SK-N-SH treated with all-trans-retinoic acid at 6 μM for 48 hours (cell line): ENCODE measurements around the gene SASH1.

Experiments used
- ARNTL ChIP-seq: fragments of 450-650 bp; formaldehyde crosslinking; IDR thresholded peaks from 2 replicates; pipeline ENCODE4 v1.5.0; 2020; ENCODE audit warnings: low read depth, mild to moderate bottlenecking, moderate library complexity, borderline replicate concordance
- BACH2 ChIP-seq: fragments of 250-450 bp; sonication (Bioruptor Pico); IDR thresholded peaks from 2 replicates; pipeline ENCODE4 v1.9.0; 2021; ENCODE audit warnings: mild to moderate bottlenecking, borderline replicate concordance
- CSDC2 ChIP-seq: fragments of 250-450 bp; sonication (Bioruptor Pico); IDR thresholded peaks from 2 replicates; pipeline ENCODE4 v1.5.0; 2020; ENCODE audit warnings: mild to moderate bottlenecking, moderate library complexity
- ESRRG ChIP-seq: fragments of 250-450 bp; sonication (Bioruptor Pico); IDR thresholded peaks from 2 replicates; pipeline ENCODE4 v1.6.1; 2021; ENCODE audit warnings: mild to moderate bottlenecking
- PPARA ChIP-seq: fragments of 250-450 bp; sonication (Bioruptor Pico); IDR thresholded peaks from 2 replicates; pipeline ENCODE4 v1.5.0; 2020; ENCODE audit warnings: mild to moderate bottlenecking, borderline replicate concordance
- RARB ChIP-seq: fragments of 250-450 bp; sonication (Bioruptor Pico); IDR thresholded peaks from 2 replicates; pipeline ENCODE4 v1.8.0; 2021; ENCODE audit warnings: mild to moderate bottlenecking, moderate library complexity
- TOX ChIP-seq: fragments of 250-450 bp; sonication (Bioruptor Pico); IDR thresholded peaks from 2 replicates; pipeline ENCODE4 v1.8.0; 2021; ENCODE audit warnings: mild to moderate bottlenecking, moderate library complexity, borderline replicate concordance
- ZFP3 ChIP-seq: fragments of 250-450 bp; sonication (Bioruptor Pico); IDR thresholded peaks from 2 replicates; pipeline ENCODE4 v1.5.0; 2020; ENCODE audit warnings: mild to moderate bottlenecking, moderate library complexity
- ZFP30 ChIP-seq: fragments of 450-650 bp; formaldehyde crosslinking; IDR thresholded peaks from 2 replicates; pipeline ENCODE4 v1.5.0; 2022; ENCODE audit warnings: mild to moderate bottlenecking, moderate library complexity
- TF ChIP-seq, protein P1 (sequence below): fragments of 250-450 bp; sonication (Bioruptor Pico); IDR thresholded peaks from 2 replicates; pipeline ENCODE4 v1.5.1; 2020; ENCODE audit warnings: low read depth, mild to moderate bottlenecking, moderate library complexity
- TF ChIP-seq, protein P2 (sequence below): fragments of 250-450 bp; sonication (Bioruptor Pico); IDR thresholded peaks from 2 replicates; pipeline ENCODE4 v1.8.0; 2020; ENCODE audit warnings: mild to moderate bottlenecking, moderate library complexity, borderline replicate concordance
- TF ChIP-seq, protein P3 (sequence below): fragments of 250-450 bp; sonication (Bioruptor Pico); IDR thresholded peaks from 2 replicates; pipeline ENCODE4 v1.8.0; 2021; ENCODE audit warnings: low read depth, mild to moderate bottlenecking, moderate library complexity, borderline replicate concordance
- TF ChIP-seq, protein P4 (sequence below): fragments of 250-450 bp; sonication (Bioruptor Pico); IDR thresholded peaks from 2 replicates; pipeline ENCODE4 v1.5.1; 2021; ENCODE audit warnings: mild to moderate bottlenecking, moderate library complexity

DNA sequence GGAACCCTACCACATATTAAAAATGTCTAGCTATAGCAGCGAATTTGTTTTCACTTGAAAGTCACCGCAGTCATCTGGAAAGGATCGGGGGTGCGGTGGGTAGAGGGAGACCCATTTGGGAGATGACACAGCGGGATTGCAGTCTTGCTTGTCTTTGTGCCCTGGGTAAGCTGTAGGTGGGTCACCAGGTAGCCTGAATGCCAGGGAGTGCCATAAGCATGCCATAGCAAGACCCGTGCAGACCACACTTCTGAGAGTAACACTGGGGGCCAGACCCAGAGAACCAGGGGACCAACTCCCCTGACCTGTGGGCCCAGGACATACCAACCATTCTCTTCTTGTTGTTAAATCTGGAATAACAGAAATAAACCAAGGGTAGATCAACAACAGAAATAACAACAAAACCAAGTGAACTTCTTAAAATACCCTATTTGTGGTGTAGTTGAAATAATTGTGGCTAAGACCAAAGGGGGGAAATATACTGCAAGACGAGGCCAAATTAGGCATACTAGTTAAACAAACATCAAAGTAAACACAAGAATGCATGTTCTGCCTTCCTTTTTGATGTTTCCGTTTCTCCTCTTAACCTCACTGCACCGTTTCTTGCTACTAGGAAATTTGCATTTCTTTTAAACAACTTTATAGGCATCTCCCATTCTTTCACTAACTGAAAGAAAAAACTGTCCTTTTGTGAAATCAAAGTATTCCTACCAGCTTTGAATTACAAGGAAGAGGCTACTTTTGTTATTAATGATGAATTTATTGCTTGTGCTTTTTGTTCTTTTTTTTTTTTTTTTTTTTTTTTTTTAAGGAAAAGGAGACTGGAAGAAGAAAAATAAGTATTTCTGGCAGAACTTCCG, 128.2 kb downstream of the SASH1 start:
- TF ChIP-seq, protein P1, sequence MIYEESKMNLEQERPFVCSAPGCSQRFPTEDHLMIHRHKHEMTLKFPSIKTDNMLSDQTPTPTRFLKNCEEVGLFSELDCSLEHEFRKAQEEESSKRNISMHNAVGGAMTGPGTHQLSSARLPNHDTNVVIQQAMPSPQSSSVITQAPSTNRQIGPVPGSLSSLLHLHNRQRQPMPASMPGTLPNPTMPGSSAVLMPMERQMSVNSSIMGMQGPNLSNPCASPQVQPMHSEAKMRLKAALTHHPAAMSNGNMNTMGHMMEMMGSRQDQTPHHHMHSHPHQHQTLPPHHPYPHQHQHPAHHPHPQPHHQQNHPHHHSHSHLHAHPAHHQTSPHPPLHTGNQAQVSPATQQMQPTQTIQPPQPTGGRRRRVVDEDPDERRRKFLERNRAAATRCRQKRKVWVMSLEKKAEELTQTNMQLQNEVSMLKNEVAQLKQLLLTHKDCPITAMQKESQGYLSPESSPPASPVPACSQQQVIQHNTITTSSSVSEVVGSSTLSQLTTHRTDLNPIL (CRISPR knock-in tag): no peak
- TF ChIP-seq TOX (CRISPR knock-in tag): no peak
- no peak for TF ChIP-seq RARB (CRISPR knock-in tag)
- no peak for TF ChIP-seq ZFP3 (CRISPR knock-in tag)
- TF ChIP-seq, protein P2, sequence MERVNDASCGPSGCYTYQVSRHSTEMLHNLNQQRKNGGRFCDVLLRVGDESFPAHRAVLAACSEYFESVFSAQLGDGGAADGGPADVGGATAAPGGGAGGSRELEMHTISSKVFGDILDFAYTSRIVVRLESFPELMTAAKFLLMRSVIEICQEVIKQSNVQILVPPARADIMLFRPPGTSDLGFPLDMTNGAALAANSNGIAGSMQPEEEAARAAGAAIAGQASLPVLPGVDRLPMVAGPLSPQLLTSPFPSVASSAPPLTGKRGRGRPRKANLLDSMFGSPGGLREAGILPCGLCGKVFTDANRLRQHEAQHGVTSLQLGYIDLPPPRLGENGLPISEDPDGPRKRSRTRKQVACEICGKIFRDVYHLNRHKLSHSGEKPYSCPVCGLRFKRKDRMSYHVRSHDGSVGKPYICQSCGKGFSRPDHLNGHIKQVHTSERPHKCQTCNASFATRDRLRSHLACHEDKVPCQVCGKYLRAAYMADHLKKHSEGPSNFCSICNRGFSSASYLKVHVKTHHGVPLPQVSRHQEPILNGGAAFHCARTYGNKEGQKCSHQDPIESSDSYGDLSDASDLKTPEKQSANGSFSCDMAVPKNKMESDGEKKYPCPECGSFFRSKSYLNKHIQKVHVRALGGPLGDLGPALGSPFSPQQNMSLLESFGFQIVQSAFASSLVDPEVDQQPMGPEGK (CRISPR knock-in tag): no peak
- TF ChIP-seq ZFP30: no peak
- TF ChIP-seq, protein P3, sequence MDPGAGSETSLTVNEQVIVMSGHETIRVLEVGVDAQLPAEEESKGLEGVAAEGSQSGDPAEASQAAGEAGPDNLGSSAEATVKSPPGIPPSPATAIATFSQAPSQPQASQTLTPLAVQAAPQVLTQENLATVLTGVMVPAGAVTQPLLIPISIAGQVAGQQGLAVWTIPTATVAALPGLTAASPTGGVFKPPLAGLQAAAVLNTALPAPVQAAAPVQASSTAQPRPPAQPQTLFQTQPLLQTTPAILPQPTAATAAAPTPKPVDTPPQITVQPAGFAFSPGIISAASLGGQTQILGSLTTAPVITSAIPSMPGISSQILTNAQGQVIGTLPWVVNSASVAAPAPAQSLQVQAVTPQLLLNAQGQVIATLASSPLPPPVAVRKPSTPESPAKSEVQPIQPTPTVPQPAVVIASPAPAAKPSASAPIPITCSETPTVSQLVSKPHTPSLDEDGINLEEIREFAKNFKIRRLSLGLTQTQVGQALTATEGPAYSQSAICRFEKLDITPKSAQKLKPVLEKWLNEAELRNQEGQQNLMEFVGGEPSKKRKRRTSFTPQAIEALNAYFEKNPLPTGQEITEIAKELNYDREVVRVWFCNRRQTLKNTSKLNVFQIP (CRISPR knock-in tag): no peak
- TF ChIP-seq, protein P4, sequence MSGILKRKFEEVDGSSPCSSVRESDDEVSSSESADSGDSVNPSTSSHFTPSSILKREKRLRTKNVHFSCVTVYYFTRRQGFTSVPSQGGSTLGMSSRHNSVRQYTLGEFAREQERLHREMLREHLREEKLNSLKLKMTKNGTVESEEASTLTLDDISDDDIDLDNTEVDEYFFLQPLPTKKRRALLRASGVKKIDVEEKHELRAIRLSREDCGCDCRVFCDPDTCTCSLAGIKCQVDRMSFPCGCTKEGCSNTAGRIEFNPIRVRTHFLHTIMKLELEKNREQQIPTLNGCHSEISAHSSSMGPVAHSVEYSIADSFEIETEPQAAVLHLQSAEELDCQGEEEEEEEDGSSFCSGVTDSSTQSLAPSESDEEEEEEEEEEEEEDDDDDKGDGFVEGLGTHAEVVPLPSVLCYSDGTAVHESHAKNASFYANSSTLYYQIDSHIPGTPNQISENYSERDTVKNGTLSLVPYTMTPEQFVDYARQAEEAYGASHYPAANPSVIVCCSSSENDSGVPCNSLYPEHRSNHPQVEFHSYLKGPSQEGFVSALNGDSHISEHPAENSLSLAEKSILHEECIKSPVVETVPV (CRISPR knock-in tag): no peak
- no peak for TF ChIP-seq CSDC2 (CRISPR knock-in tag)
- no peak for TF ChIP-seq ARNTL (CRISPR knock-in tag)
- no peak for TF ChIP-seq BACH2 (CRISPR knock-in tag)
- no peak for TF ChIP-seq ESRRG (CRISPR knock-in tag)
- TF ChIP-seq PPARA (CRISPR knock-in tag): no peak
